K562 (cell line): ENCODE data around the gene RERE.

Experiments used
- JUND ChIP-seq, 2 experiments: IDR thresholded peaks; 2 replicates in 1 of 2; 3 replicates in 1 of 2; pipeline ENCODE4 v1.6.1; 2011; ENCODE audit warnings: borderline replicate concordance in 2 of 2, low read depth in 2 of 2, low read length in 2 of 2, improper control_type of control experiment in 1 of 2, missing biosample characterization in 1 of 2, missing genetic modification characterization in 1 of 2, missing genetic modification reagents in 1 of 2
- RAD21 ChIP-seq, 2 experiments: fragments of 250-450 bp in 1 of 2; fragments of 450-650 bp in 1 of 2; sonication (Bioruptor Pico) in 1 of 2; formaldehyde crosslinking in 1 of 2; IDR thresholded peaks in 1 of 2; conservative IDR thresholded peaks in 1 of 2; 2 replicates each; pipeline versions ENCODE4 v1.4.0 to v1.8.0; 2020 to 2022; ENCODE audit warnings: mild to moderate bottlenecking in 2 of 2, moderate library complexity in 1 of 2
- TF ChIP-seq, protein P1 (sequence below), 3 experiments: IDR thresholded peaks in 2 of 3; conservative IDR thresholded peaks in 1 of 3; 2 replicates each; pipeline ENCODE4 v1.5.1; 2011 to 2012; ENCODE audit warnings: low read length in 3 of 3, mild to moderate bottlenecking in 3 of 3, control low read depth in 2 of 3, improper control_type of control experiment in 1 of 3, inconsistent platforms in 1 of 3, low read depth in 1 of 3, mixed read lengths in 1 of 3, moderate library complexity in 1 of 3; ENCODE audit not compliant: insufficient read depth in 2 of 3

DNA sequence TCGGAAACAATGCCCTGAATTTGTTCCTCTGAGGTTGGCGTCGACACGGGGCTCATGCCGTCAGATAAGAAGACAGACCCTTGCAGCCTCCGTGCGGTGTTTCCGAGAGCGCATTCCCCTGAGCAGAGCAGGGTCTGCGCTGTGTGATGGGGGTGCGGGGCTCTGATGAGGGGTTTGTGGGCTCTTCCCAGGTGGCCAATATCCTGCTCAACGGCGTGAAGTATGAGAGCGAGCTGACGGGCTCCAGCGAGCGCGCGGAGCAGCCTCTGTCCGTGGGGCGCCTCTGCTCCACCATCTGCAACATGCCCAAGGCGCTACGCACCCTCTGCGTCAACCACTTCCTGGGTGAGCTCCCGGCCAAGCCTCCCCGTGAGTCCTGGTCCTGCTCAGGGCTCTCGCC, 482.2 kb downstream of the RERE start:
- no peak for TF ChIP-seq JUND (IDR thresholded peaks at IDR 0.05; ENCODE audit: borderline replicate concordance, low read depth, low read length)
- TF ChIP-seq JUND (tag; IDR thresholded peaks at IDR 0.05; ENCODE audit: borderline replicate concordance, low read depth, low read length) = no peak
- TF ChIP-seq, protein P1, sequence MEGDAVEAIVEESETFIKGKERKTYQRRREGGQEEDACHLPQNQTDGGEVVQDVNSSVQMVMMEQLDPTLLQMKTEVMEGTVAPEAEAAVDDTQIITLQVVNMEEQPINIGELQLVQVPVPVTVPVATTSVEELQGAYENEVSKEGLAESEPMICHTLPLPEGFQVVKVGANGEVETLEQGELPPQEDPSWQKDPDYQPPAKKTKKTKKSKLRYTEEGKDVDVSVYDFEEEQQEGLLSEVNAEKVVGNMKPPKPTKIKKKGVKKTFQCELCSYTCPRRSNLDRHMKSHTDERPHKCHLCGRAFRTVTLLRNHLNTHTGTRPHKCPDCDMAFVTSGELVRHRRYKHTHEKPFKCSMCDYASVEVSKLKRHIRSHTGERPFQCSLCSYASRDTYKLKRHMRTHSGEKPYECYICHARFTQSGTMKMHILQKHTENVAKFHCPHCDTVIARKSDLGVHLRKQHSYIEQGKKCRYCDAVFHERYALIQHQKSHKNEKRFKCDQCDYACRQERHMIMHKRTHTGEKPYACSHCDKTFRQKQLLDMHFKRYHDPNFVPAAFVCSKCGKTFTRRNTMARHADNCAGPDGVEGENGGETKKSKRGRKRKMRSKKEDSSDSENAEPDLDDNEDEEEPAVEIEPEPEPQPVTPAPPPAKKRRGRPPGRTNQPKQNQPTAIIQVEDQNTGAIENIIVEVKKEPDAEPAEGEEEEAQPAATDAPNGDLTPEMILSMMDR (IDR thresholded peaks at IDR 0.05 in 2 of 3, conservative IDR thresholded peaks at IDR 0.05 in 1 of 3; ENCODE audit: insufficient read depth in 2 of 3, low read depth in 1 of 3, low read length in 3 of 3) = no peak
- no peak for TF ChIP-seq RAD21 (CRISPR knock-in tag; conservative IDR thresholded peaks at IDR 0.05 in 1 of 2, IDR thresholded peaks at IDR 0.05 in 1 of 2)
